Caco-2 (cell line): ENCODE measurements around the gene WDR3. TPM values are rescaled to one million over a fixed set of nuclear protein-coding genes. Genes with fewer than 3 reads are reported as not detected.

Experiments used
- BruUV-seq: library from RNA; stranded (reverse); fragments of 400-500 nt; replicated peaks from 2 replicates; lab custom pipeline; 2021; lab: Mats Ljungman, UMichigan
- CTCF ChIA-PET: fragments of 300-600 bp; sonication (Branson Sonifier 250); formaldehyde crosslinking; loops from one replicate; lab custom pipeline; 2022; ENCODE audit warnings: antibody characterized with exemption; lab: Charles Lee
- POLR2A ChIA-PET: fragments of 300-600 bp; sonication (Branson Sonifier 250); formaldehyde crosslinking; loops from one replicate; lab custom pipeline; 2022; ENCODE audit warnings: antibody characterized with exemption; lab: Charles Lee
- DNase-seq, 2 experiments: peaks; one replicate each; pipeline versions ENCODE4 v3.0.0 to v3.0.0-alpha.2; 2020 to 2022
- H3K27me3 ChIP-seq: replicated peaks from 2 replicates; pipeline ENCODE4 v1.6.0; 2011; ENCODE audit warnings: low read length; ENCODE audit not compliant: control insufficient read depth, insufficient read depth
- H3K36me3 ChIP-seq: 2 replicates; pipeline ENCODE4 v1.5.1; 2011; ENCODE audit warnings: low read length; ENCODE audit not compliant: control insufficient read depth, insufficient read depth
- H3K4me1 ChIP-seq: fragments of 250-450 bp; sonication (Bioruptor Pico); 2 replicates; pipeline ENCODE4 v1.5.1; 2020; ENCODE audit warnings: mild to moderate bottlenecking
- H3K4me3 ChIP-seq: 2 replicates; pipeline ENCODE4 v1.5.1; 2011; ENCODE audit warnings: low read depth, mild to moderate bottlenecking, control low read depth, low read length
- H3K9me3 ChIP-seq: fragments of 250-450 bp; sonication (Bioruptor Pico); 2 replicates; pipeline ENCODE4 v1.5.1; 2020; ENCODE audit warnings: mild to moderate bottlenecking, moderate library complexity
- H3K27ac Mint-ChIP-seq: one replicate; pipeline ENCODE4 v1.8.0; 2022; ENCODE audit warnings: mixed read lengths; ENCODE audit not compliant: unreplicated experiment
- H3K27me3 Mint-ChIP-seq: one replicate; pipeline ENCODE4 v1.8.0; 2022; ENCODE audit warnings: mixed read lengths; ENCODE audit not compliant: insufficient read depth, unreplicated experiment
- H3K36me3 Mint-ChIP-seq: one replicate; pipeline ENCODE4 v1.8.0; 2022; ENCODE audit warnings: mild to moderate bottlenecking, mixed read lengths; ENCODE audit not compliant: insufficient read depth, unreplicated experiment
- H3K4me1 Mint-ChIP-seq: one replicate; pipeline ENCODE4 v1.8.0; 2022; ENCODE audit warnings: low read depth, mixed read lengths; ENCODE audit not compliant: unreplicated experiment
- H3K4me3 Mint-ChIP-seq: one replicate; pipeline ENCODE4 v1.8.0; 2022; ENCODE audit warnings: mild to moderate bottlenecking, moderate library complexity, mixed read lengths; ENCODE audit not compliant: unreplicated experiment
- H3K9me3 Mint-ChIP-seq: one replicate; pipeline ENCODE4 v1.8.0; 2022; ENCODE audit warnings: mixed read lengths; ENCODE audit not compliant: unreplicated experiment
- intact Hi-C: fragments of 100-400 bp; cut with micrococcal nuclease; formaldehyde crosslinking; loops from one replicate; pipeline ENCODE4 v1.10.0; 2022; ENCODE audit not compliant: unreplicated experiment
- total RNA-seq: library from RNA; stranded (reverse); gene quantifications from 2 replicates; pipeline ENCODE4 v1.2.3, GENCODE V29; 2022
- TF ChIP-seq, protein P1 (sequence below), 2 experiments: fragments of 200-600 bp in 1 of 2; IDR thresholded peaks; 1 replicate in 1 of 2; 2 replicates in 1 of 2; pipeline versions ENCODE4 v1.5.1 to v1.8.0; 2011 to 2022; ENCODE audit warnings: antibody characterized with exemption in 1 of 2, control low read depth in 1 of 2, inconsistent platforms in 1 of 2, low read depth in 1 of 2, low read length in 1 of 2, mild to moderate bottlenecking in 1 of 2, moderate library complexity in 1 of 2; ENCODE audit not compliant: insufficient read depth in 1 of 2, severe bottlenecking in 1 of 2, unreplicated experiment in 1 of 2

WDR3 gene
- total RNA-seq, 1 experiment from 2014 or later = 27.0 TPM

DNA sequence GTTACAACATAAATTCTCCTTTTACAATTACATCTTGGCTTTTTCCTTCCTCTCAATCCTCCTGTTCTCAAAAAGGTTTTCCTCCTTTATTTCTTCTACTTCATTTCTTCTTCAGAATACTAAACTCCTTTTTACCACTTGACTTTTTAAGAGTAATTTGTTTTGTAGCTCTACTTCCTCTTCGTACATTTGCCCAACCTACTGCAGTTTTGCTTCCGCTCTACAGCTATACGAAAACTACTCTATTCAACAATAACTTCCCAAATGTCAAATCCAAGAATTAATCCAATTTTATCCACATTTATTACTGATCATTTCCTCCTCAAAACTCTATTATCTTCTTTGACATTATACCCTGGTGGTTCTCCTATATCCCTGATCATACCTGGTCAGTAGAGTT is 3.6 kb upstream of the WDR3 start:
- Mint-ChIP-seq H3K4me3 (no peak overlapping the region), H3K27ac (no peak overlapping the region), H3K9me3 (no peaks in the 10 kb centered on the region), H3K27me3 (no peaks in the 10 kb centered on the region), H3K4me1 (peaks cover 10% of the 10 kb centered on the region), H3K36me3 (peaks cover 6% of the 10 kb centered on the region)
- BruUV-seq = no TSS peak
- DNase-seq = no peak
- H3K4me3 ChIP-seq = no peak overlapping the region
- H3K9me3 ChIP-seq = no peaks in the 10 kb centered on the region
- TF ChIP-seq, protein P1, sequence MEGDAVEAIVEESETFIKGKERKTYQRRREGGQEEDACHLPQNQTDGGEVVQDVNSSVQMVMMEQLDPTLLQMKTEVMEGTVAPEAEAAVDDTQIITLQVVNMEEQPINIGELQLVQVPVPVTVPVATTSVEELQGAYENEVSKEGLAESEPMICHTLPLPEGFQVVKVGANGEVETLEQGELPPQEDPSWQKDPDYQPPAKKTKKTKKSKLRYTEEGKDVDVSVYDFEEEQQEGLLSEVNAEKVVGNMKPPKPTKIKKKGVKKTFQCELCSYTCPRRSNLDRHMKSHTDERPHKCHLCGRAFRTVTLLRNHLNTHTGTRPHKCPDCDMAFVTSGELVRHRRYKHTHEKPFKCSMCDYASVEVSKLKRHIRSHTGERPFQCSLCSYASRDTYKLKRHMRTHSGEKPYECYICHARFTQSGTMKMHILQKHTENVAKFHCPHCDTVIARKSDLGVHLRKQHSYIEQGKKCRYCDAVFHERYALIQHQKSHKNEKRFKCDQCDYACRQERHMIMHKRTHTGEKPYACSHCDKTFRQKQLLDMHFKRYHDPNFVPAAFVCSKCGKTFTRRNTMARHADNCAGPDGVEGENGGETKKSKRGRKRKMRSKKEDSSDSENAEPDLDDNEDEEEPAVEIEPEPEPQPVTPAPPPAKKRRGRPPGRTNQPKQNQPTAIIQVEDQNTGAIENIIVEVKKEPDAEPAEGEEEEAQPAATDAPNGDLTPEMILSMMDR (IDR thresholded peaks at IDR 0.05; ENCODE audit: insufficient read depth in 1 of 2, low read depth in 1 of 2, low read length in 1 of 2, severe bottlenecking in 1 of 2, unreplicated experiment in 1 of 2) = no peak
- H3K4me1 ChIP-seq = no peaks in the 10 kb centered on the region
- H3K27me3 ChIP-seq = no peaks in the 10 kb centered on the region
- intact Hi-C loops = no loop called here
- H3K36me3 ChIP-seq = no peaks in the 10 kb centered on the region
- ChIA-PET POLR2A (no interaction called here), CTCF (no interaction called here)

DNA sequence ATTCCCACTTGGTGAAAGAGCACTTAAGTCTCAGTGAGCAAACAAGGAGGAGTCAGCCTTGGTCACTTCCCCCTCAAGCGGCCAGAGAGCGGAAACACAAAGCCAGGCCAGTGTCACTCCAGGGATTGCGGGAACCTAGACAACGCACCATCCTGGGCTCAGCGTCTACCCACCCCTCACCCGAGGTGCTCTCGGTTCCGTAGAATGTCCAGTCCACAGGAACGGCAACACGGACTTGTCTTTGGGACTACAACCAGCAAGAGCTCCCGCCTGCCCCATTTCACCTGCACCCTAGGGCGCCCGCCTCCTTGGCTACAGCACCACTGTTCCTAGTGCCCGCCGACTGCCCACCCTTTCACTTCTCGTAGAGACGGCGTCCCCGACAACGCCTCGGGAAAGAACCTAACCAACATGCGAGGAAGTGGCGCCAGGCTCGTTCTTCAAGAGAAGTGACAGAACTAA is 627 bp upstream of the WDR3 start:
- Mint-ChIP-seq H3K4me3 (peak overlapping the region; percentile 97), H3K27ac (peak overlapping the region; percentile 98), H3K4me1 (peaks cover 10% of the 10 kb centered on the region), H3K36me3 (peaks cover 6% of the 10 kb centered on the region), H3K9me3 (no peaks in the 10 kb centered on the region), H3K27me3 (no peaks in the 10 kb centered on the region)
- H3K27me3 ChIP-seq = no peaks in the 10 kb centered on the region
- H3K4me1 ChIP-seq = 0 out of 2 replicates have a peak, but pooled peaks cover 4% of the 10 kb centered on the region
- peak; percentile 56 to 58 for DNase-seq
- H3K4me3 ChIP-seq = peak overlapping the region; percentile 70
- H3K9me3 ChIP-seq = no peaks in the 10 kb centered on the region
- CTCF ChIA-PET = interaction anchor here (0.6 to 1.0 kb wide), 2 partner anchors 32 to 34 kb away, joined by 3 read pairs; no protein-coding TSS in a partner anchor
- no TSS peak for BruUV-seq
- no peaks in the 10 kb centered on the region for H3K36me3 ChIP-seq
- TF ChIP-seq, protein P1 (IDR thresholded peaks at IDR 0.05; ENCODE audit: insufficient read depth in 1 of 2, low read depth in 1 of 2, low read length in 1 of 2, severe bottlenecking in 1 of 2, unreplicated experiment in 1 of 2) = no peak
- POLR2A ChIA-PET = no interaction called here
- intact Hi-C loops = no loop called here

DNA sequence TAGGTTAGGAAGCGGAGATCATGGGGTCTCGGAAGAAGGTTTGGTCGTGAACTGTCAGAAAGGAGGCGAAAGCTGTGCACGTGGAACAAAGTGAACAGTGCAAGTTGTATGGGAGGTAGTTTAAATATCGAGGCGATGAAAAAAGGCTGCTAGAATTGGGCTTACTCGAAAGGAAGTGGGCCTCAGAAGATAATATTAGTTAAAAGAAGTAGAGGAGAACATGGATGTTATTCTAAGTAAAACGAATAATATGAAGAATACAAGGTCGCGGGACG is 571 bp downstream of the WDR3 start:
- intact Hi-C loops = no loop called here
- H3K4me3 Mint-ChIP-seq = peak overlapping the region; percentile 97
- no peak for DNase-seq
- no peaks in the 10 kb centered on the region for H3K27me3 Mint-ChIP-seq
- no peaks in the 10 kb centered on the region for H3K9me3 ChIP-seq
- TF ChIP-seq, protein P1 (IDR thresholded peaks at IDR 0.05; ENCODE audit: insufficient read depth in 1 of 2, low read depth in 1 of 2, low read length in 1 of 2, severe bottlenecking in 1 of 2, unreplicated experiment in 1 of 2) = no peak
- TSS peak; percentile 56 for BruUV-seq
- H3K9me3 Mint-ChIP-seq = no peaks in the 10 kb centered on the region
- ChIA-PET POLR2A (no interaction called here), CTCF (no interaction called here)
- peak overlapping the region; percentile 98 for H3K27ac Mint-ChIP-seq
- peaks cover 6% of the 10 kb centered on the region for H3K36me3 Mint-ChIP-seq
- peaks cover 10% of the 10 kb centered on the region for H3K4me1 Mint-ChIP-seq
- H3K4me3 ChIP-seq = peak overlapping the region; percentile 70
- 0 out of 2 replicates have a peak, but pooled peaks cover 4% of the 10 kb centered on the region for H3K4me1 ChIP-seq
- H3K36me3 ChIP-seq = no peaks in the 10 kb centered on the region
- no peaks in the 10 kb centered on the region for H3K27me3 ChIP-seq
